Endodermal cell (in vitro differentiated cells): ENCODE data around the gene MARF1. TPM values are rescaled to one million over a fixed set of nuclear protein-coding genes. Genes with fewer than 3 reads are reported as not detected.

Experiments used
- DNase-seq: peaks from one replicate; pipeline ENCODE4 v3.0.0-alpha.2; 2017
- H3K27ac ChIP-seq: 2 replicates; pipeline ENCODE4 v1.5.1; 2013; ENCODE audit warnings: mild to moderate bottlenecking, low read depth, low read length, moderate library complexity
- H3K27me3 ChIP-seq: 2 replicates; pipeline ENCODE4 v1.6.1; 2013; ENCODE audit warnings: mild to moderate bottlenecking, low read length, moderate library complexity; ENCODE audit not compliant: insufficient read depth, control insufficient read depth, poor library complexity, severe bottlenecking
- H3K36me3 ChIP-seq: 2 replicates; pipeline ENCODE4 v1.7.0; 2013; ENCODE audit warnings: mild to moderate bottlenecking, low read length, moderate library complexity; ENCODE audit not compliant: control insufficient read depth, insufficient read depth
- H3K4me1 ChIP-seq: one replicate; pipeline ENCODE4 v1.7.0; 2013; ENCODE audit warnings: low read length; ENCODE audit not compliant: control insufficient read depth, insufficient read depth
- H3K4me3 ChIP-seq: 2 replicates; pipeline ENCODE4 v1.5.1; 2013; ENCODE audit warnings: mild to moderate bottlenecking, low read length, moderate library complexity
- H3K9ac ChIP-seq: 2 replicates; pipeline ENCODE4 v1.6.1; 2013; ENCODE audit warnings: mild to moderate bottlenecking, low read length, moderate library complexity; ENCODE audit not compliant: poor library complexity, severe bottlenecking; ENCODE audit errors: extremely low read depth
- H3K9me3 ChIP-seq: 2 replicates; pipeline ENCODE4 v1.6.1; 2013; ENCODE audit warnings: mild to moderate bottlenecking, low read length, moderate library complexity; ENCODE audit not compliant: control insufficient read depth
- H3K27ac Mint-ChIP-seq: 2 replicates; pipeline ENCODE4 v1.8.0; 2020; ENCODE audit warnings: mixed read lengths
- H3K27me3 Mint-ChIP-seq: 2 replicates; pipeline ENCODE4 v1.8.0; 2021; ENCODE audit warnings: mild to moderate bottlenecking, mixed read lengths; ENCODE audit not compliant: insufficient read depth
- H3K36me3 Mint-ChIP-seq: 2 replicates; pipeline ENCODE4 v1.8.0; 2020; ENCODE audit warnings: low read depth, mixed read lengths
- H3K4me1 Mint-ChIP-seq: 2 replicates; pipeline ENCODE4 v1.8.0; 2020; ENCODE audit warnings: mixed read lengths
- H3K4me3 Mint-ChIP-seq: 2 replicates; pipeline ENCODE4 v1.8.0; 2020; ENCODE audit warnings: mild to moderate bottlenecking, moderate library complexity, mixed read lengths
- H3K9me3 Mint-ChIP-seq: 2 replicates; pipeline ENCODE4 v1.8.0; 2020; ENCODE audit warnings: mild to moderate bottlenecking, mixed read lengths
- CTCF ChIP-seq: fragments of 200-600 bp; sonication (generic); conservative IDR thresholded peaks from 2 replicates; pipeline ENCODE4 v1.5.0; 2021; ENCODE audit warnings: antibody characterized with exemption, mild to moderate bottlenecking
- WGBS, 2 experiments: methylation state at CpG; one replicate each; pipeline versions ENCODE4 v1.1.5 to v1.1.7; 2013; ENCODE audit warnings: missing lambda C conversion rate in 2 of 2, mixed read lengths in 1 of 2; ENCODE audit not compliant: insufficient coverage in 1 of 2, insufficient read length in 1 of 2; 5-methylcytosine and 5-hydroxymethylcytosine counted together
- total RNA-seq, 2 donors: library from RNA; stranded (reverse); fragmentation: NEBNext Ultra II Directional in 1 of 2; extraction: Animal tissue kit (Norgen Biotek cat#: 25700) in 1 of 2; gene quantifications; 2 replicates in 1 of 2; 3 replicates in 1 of 2; pipeline ENCODE4 v1.2.1, GENCODE V29; 2021

The MARF1 gene
- total RNA-seq, 2 donors from 2014 or later, result 39.3 to 39.6 TPM

- no peaks in the 10 kb centered on the region for H3K9me3 Mint-ChIP-seq
- Histone ChIP-seq H3K9ac (no peak overlapping the region), H3K36me3 (peaks cover 7% of the 10 kb centered on the region), H3K9me3 (no peaks in the 10 kb centered on the region), H3K27ac (no peak overlapping the region), H3K4me1 (no peaks in the 10 kb centered on the region), H3K27me3 (no peaks in the 10 kb centered on the region), H3K4me3 (no peak overlapping the region)
- peaks cover 8% of the 10 kb centered on the region for H3K36me3 Mint-ChIP-seq
- no peaks in the 10 kb centered on the region for H3K27me3 Mint-ChIP-seq
- no peak for TF ChIP-seq CTCF
- H3K27ac Mint-ChIP-seq, result no peak overlapping the region
- H3K4me3 Mint-ChIP-seq, result no peak overlapping the region
- WGBS, 2 experiments, result 93% methylated on average over 2 of the region's 2 CpGs
- H3K4me1 Mint-ChIP-seq, result peaks cover 5% of the 10 kb centered on the region
- DNase-seq, result no peak
Measured at GRCh38 chr16:15654591-15654990, 11.6 kb upstream of the MARF1 start.

GRCh38 chr16:15653227-15653626 is 10.3 kb upstream of the MARF1 start:
- H3K27me3 Mint-ChIP-seq, result no peaks in the 10 kb centered on the region
- TF ChIP-seq CTCF, result no peak

GRCh38 chr16:15652293-15653001 is 9.5 kb upstream of the MARF1 start:
- Histone ChIP-seq H3K4me3 (no peak overlapping the region), H3K36me3 (peaks cover 7% of the 10 kb centered on the region), H3K27me3 (no peaks in the 10 kb centered on the region), H3K4me1 (no peaks in the 10 kb centered on the region), H3K9ac (no peak overlapping the region), H3K27ac (no peak overlapping the region), H3K9me3 (no peaks in the 10 kb centered on the region)
- Mint-ChIP-seq H3K36me3 (peaks cover 8% of the 10 kb centered on the region), H3K27me3 (no peaks in the 10 kb centered on the region), H3K9me3 (no peaks in the 10 kb centered on the region), H3K4me1 (peaks cover 5% of the 10 kb centered on the region), H3K27ac (no peak overlapping the region), H3K4me3 (no peak overlapping the region)
- no peak for TF ChIP-seq CTCF
- DNase-seq, result no peak
- 91 to 93% methylated on average over 11 to 14 of the region's 14 CpGs for WGBS, 2 experiments

More at GRCh38 chr16:15653227-15653626, 10.3 kb upstream of the MARF1 start:
- Histone ChIP-seq H3K4me3 (no peak overlapping the region), H3K36me3 (peaks cover 7% of the 10 kb centered on the region), H3K9ac (no peak overlapping the region), H3K27me3 (no peaks in the 10 kb centered on the region), H3K27ac (no peak overlapping the region), H3K9me3 (no peaks in the 10 kb centered on the region), H3K4me1 (no peaks in the 10 kb centered on the region)
- Mint-ChIP-seq H3K36me3 (peaks cover 8% of the 10 kb centered on the region), H3K27ac (no peak overlapping the region), H3K9me3 (no peaks in the 10 kb centered on the region), H3K4me3 (no peak overlapping the region), H3K4me1 (peaks cover 5% of the 10 kb centered on the region)
- WGBS, 2 experiments, result 64 to 93% methylated on average over 3 of the region's 4 CpGs
- DNase-seq, result no peak
